ENCODE results near the gene SF3B6.
A peak's percentile ranks its signal among the peaks of the same experiment; 100 is the strongest.
"Not testable (repeated sequence)": the region's sequence is repeated elsewhere in the genome, so short reads cannot be mapped to it uniquely, and the experiment has no call there.

Gene SF3B6

GRCh38 chr2:24046930-24047702, 29.0 kb downstream of the SF3B6 start, which contains the start of gene WDCP:
Gene WDCP, minus strand, starts transcription at chr2:24047391. Its CDS starts 7,897 bp downstream, at chr2:24039494.
- Histone ChIP-seq H3K4me3 (replicated peaks; ENCODE audit: low read depth, low read length) (peak within 1 kb of the TSS; percentile 80), H3K27me3 (replicated peaks; ENCODE audit: control insufficient read depth, insufficient read depth, low read length) (no peaks in the 10 kb centered on the region), H3K36me3 (ENCODE audit: control insufficient read depth, insufficient read depth, low read length) (no peaks in the 10 kb centered on the region)
- DNase-seq (ENCODE audit: extremely low read depth, insufficient read length): peak; percentile 87
- TF ChIP-seq CTCF (IDR thresholded peaks at IDR 0.05; ENCODE audit: insufficient read depth, low read length, poor library complexity, severe bottlenecking): no peak

GRCh38 chr2:24046599-24046929, 29.6 kb downstream of the SF3B6 start:
- Histone ChIP-seq H3K27me3 (replicated peaks; ENCODE audit: control insufficient read depth, insufficient read depth, low read length) (no peaks in the 10 kb centered on the region), H3K36me3 (ENCODE audit: control insufficient read depth, insufficient read depth, low read length) (no peaks in the 10 kb centered on the region), H3K4me3 (replicated peaks; ENCODE audit: low read depth, low read length) (peak overlapping the region; percentile 80)
- no peak for TF ChIP-seq CTCF (IDR thresholded peaks at IDR 0.05; ENCODE audit: insufficient read depth, low read length, poor library complexity, severe bottlenecking)
- no peak for DNase-seq (ENCODE audit: extremely low read depth, insufficient read length)

- no peak for TF ChIP-seq CTCF (IDR thresholded peaks at IDR 0.05; ENCODE audit: insufficient read depth, low read length, poor library complexity, severe bottlenecking)
- DNase-seq (ENCODE audit: extremely low read depth, insufficient read length): no peak
- H3K36me3 ChIP-seq (ENCODE audit: control insufficient read depth, insufficient read depth, low read length): no peaks in the 10 kb centered on the region
- peak overlapping the region; percentile 80 for H3K4me3 ChIP-seq (replicated peaks; ENCODE audit: low read depth, low read length)
- no peaks in the 10 kb centered on the region for H3K27me3 ChIP-seq (replicated peaks; ENCODE audit: control insufficient read depth, insufficient read depth, low read length)
Measured at GRCh38 chr2:24045511-24046508, 30.3 kb downstream of the SF3B6 start.

GRCh38 chr2:24043133-24043532, 33.0 kb downstream of the SF3B6 start:
- not testable (repeated sequence) for DNase-seq (ENCODE audit: extremely low read depth, insufficient read length); H3K36me3 ChIP-seq (ENCODE audit: control insufficient read depth, insufficient read depth, low read length); H3K4me3 ChIP-seq (replicated peaks; ENCODE audit: low read depth, low read length); H3K27me3 ChIP-seq (replicated peaks; ENCODE audit: control insufficient read depth, insufficient read depth, low read length)

GRCh38 chr2:24040511-24040910, 35.6 kb downstream of the SF3B6 start:
- Histone ChIP-seq H3K4me3 (replicated peaks; ENCODE audit: low read depth, low read length) (no peak overlapping the region), H3K27me3 (replicated peaks; ENCODE audit: control insufficient read depth, insufficient read depth, low read length) (no peaks in the 10 kb centered on the region), H3K36me3 (ENCODE audit: control insufficient read depth, insufficient read depth, low read length) (peaks cover 2% of the 10 kb centered on the region)
- no peak for DNase-seq (ENCODE audit: extremely low read depth, insufficient read length)
- no peak for TF ChIP-seq CTCF (IDR thresholded peaks at IDR 0.05; ENCODE audit: insufficient read depth, low read length, poor library complexity, severe bottlenecking)
